Smooth muscle cell (in vitro differentiated cells): Measurements from ENCODE around the gene STRN4. TPM values are rescaled to one million over a fixed set of nuclear protein-coding genes. Genes with fewer than 3 reads are reported as not detected.

Experiments
- DNase-seq: peaks from one replicate; lab custom pipeline; 2025; ENCODE audit not compliant: unreplicated experiment; lab: John Stamatoyannopoulos, UW
- H2AFZ ChIP-seq: fragments of 200-600 bp; sonication (generic); 2 replicates; pipeline ENCODE4 v1.6.0; 2016; ENCODE audit warnings: antibody characterized with exemption, low read depth, mild to moderate bottlenecking
- H3F3A ChIP-seq: fragments of 200-600 bp; sonication (generic); 2 replicates; pipeline ENCODE4 v1.6.0; 2017; ENCODE audit warnings: antibody characterized with exemption, low read depth
- H3K27ac ChIP-seq: fragments of 200-600 bp; sonication (generic); 2 replicates; pipeline ENCODE4 v1.5.1; 2016; ENCODE audit warnings: low read depth, mild to moderate bottlenecking
- H3K27me3 ChIP-seq: fragments of 200-600 bp; sonication (generic); 2 replicates; pipeline ENCODE4 v1.6.1; 2016; ENCODE audit warnings: low read depth, mild to moderate bottlenecking
- H3K36me3 ChIP-seq: fragments of 200-600 bp; sonication (generic); 2 replicates; pipeline ENCODE4 v1.5.1; 2016; ENCODE audit warnings: low read depth
- H3K4me1 ChIP-seq: fragments of 200-600 bp; sonication (generic); 2 replicates; pipeline ENCODE4 v1.5.1; 2016; ENCODE audit warnings: low read depth
- H3K4me2 ChIP-seq: fragments of 200-600 bp; sonication (generic); 2 replicates; pipeline ENCODE4 v1.6.0; 2016; ENCODE audit warnings: mild to moderate bottlenecking
- H3K4me3 ChIP-seq: fragments of 200-600 bp; sonication (generic); 2 replicates; pipeline ENCODE4 v1.5.1; 2016; ENCODE audit warnings: mild to moderate bottlenecking
- H3K79me2 ChIP-seq: fragments of 200-600 bp; sonication (generic); 2 replicates; pipeline ENCODE4 v1.6.0; 2016; ENCODE audit warnings: low read depth, mild to moderate bottlenecking
- H3K9ac ChIP-seq: fragments of 200-600 bp; sonication (generic); 2 replicates; pipeline ENCODE4 v1.6.0; 2016; ENCODE audit warnings: low read depth
- H3K9me3 ChIP-seq: fragments of 200-600 bp; sonication (generic); replicated peaks from 2 replicates; pipeline ENCODE4 v1.5.1; 2016; ENCODE audit warnings: low read depth
- H4K20me1 ChIP-seq: fragments of 200-600 bp; sonication (generic); 2 replicates; pipeline ENCODE4 v1.6.0; 2016; ENCODE audit warnings: low read depth
- CTCF ChIP-seq: fragments of 200-600 bp; sonication (generic); IDR thresholded peaks from 2 replicates; pipeline ENCODE4 v1.5.1; 2017; ENCODE audit warnings: borderline replicate concordance, mild to moderate bottlenecking, antibody characterized with exemption; ENCODE audit not compliant: insufficient read depth, poor library complexity, severe bottlenecking
- WGBS: methylation state at CpG from one replicate; pipeline ENCODE4 v1.1.7; 2016; ENCODE audit warnings: low lambda C conversion rate; 5-methylcytosine and 5-hydroxymethylcytosine counted together
- polyA plus RNA-seq: library from polyadenylated mRNA; unstranded; fragments of >200 nt; fragmentation: Nextera tagmentation; extraction: Ambion mirVana; gene quantifications from 2 replicates; pipeline ENCODE4 v1.2.1, GENCODE V29; 2016
- total RNA-seq: library from RNA; depleted of rRNA; stranded (reverse); fragments of >200 nt; gene quantifications from 2 replicates; pipeline ENCODE4 v1.2.3, GENCODE V29; 2014

STRN4 gene
- total and polyA plus RNA-seq, 2 experiments from 2014 or later = 47.1 to 69.1 TPM

- H3K27me3 ChIP-seq = no peaks in the 10 kb centered on the region
- peak within 1 kb of the TSS; percentile 97 for H3K4me3 ChIP-seq
- H3K79me2 ChIP-seq = peaks cover 57% of the 10 kb centered on the region
- H3K4me1 ChIP-seq = peaks cover 8% of the 10 kb centered on the region
- no peak for DNase-seq
- peak within 1 kb of the TSS; percentile 99 for H3K4me2 ChIP-seq
- no peaks in the 10 kb centered on the region for H3K36me3 ChIP-seq
- no peaks in the 10 kb centered on the region for H3F3A ChIP-seq
- peak within 1 kb of the TSS; percentile 82 for H2AFZ ChIP-seq
- no peaks in the 10 kb centered on the region for H3K9me3 ChIP-seq
- no peak for TF ChIP-seq CTCF
- H4K20me1 ChIP-seq = peaks cover 50% of the 10 kb centered on the region
- H3K27ac ChIP-seq = peak within 1 kb of the TSS; percentile 56
- H3K9ac ChIP-seq = peak within 1 kb of the TSS; percentile 93
- 0% methylated on average over 8 of the region's 68 CpGs for WGBS
Observed at GRCh38 chr19:46745521-46746280, 549 bp downstream of the STRN4 start, which contains the start of gene FKRP. Gene FKRP (plus strand): TSS chr19:46746057. CDS start chr19:46755451, 9,394 bp downstream.

- no peak overlapping the region for H3K27ac ChIP-seq
- H3K27me3 ChIP-seq = no peaks in the 10 kb centered on the region
- H3F3A ChIP-seq = no peaks in the 10 kb centered on the region
- peaks cover 56% of the 10 kb centered on the region for H4K20me1 ChIP-seq
- peaks cover 8% of the 10 kb centered on the region for H3K4me1 ChIP-seq
- no peak overlapping the region for H2AFZ ChIP-seq
- H3K4me2 ChIP-seq = peak overlapping the region; percentile 99
- H3K79me2 ChIP-seq = peaks cover 64% of the 10 kb centered on the region
- TF ChIP-seq CTCF = no peak
- H3K9ac ChIP-seq = peak overlapping the region; percentile 93
- H3K9me3 ChIP-seq = no peaks in the 10 kb centered on the region
- peak overlapping the region; percentile 97 for H3K4me3 ChIP-seq
- 46% methylated on average over 8 of the region's 8 CpGs for WGBS
- no peak for DNase-seq
- no peaks in the 10 kb centered on the region for H3K36me3 ChIP-seq
Observed at GRCh38 chr19:46745030-46745429, 1.2 kb downstream of the STRN4 start.

GRCh38 chr19:46744005-46744691, 2.1 kb downstream of the STRN4 start:
- no peak overlapping the region for H3K4me3 ChIP-seq
- TF ChIP-seq CTCF = no peak
- H3K4me2 ChIP-seq = peak overlapping the region; percentile 99
- H2AFZ ChIP-seq = no peak overlapping the region
- peaks cover 8% of the 10 kb centered on the region for H3K4me1 ChIP-seq
- no peaks in the 10 kb centered on the region for H3K36me3 ChIP-seq
- no peaks in the 10 kb centered on the region for H3F3A ChIP-seq
- no peak overlapping the region for H3K27ac ChIP-seq
- DNase-seq = no peak
- no peaks in the 10 kb centered on the region for H3K27me3 ChIP-seq
- peaks cover 65% of the 10 kb centered on the region for H4K20me1 ChIP-seq
- H3K9me3 ChIP-seq = no peaks in the 10 kb centered on the region
- 88% methylated on average over 12 of the region's 12 CpGs for WGBS
- H3K9ac ChIP-seq = no peak overlapping the region
- peaks cover 73% of the 10 kb centered on the region for H3K79me2 ChIP-seq
